MM.1S (cell line): ENCODE results near the gene SERPINB2.

Experiments used
- EZH2 ChIP-seq: fragments of 300-600 bp; sonication (generic); optimal IDR thresholded peaks from 2 replicates; pipeline ENCODE3; 2017; ENCODE audit warnings: low read depth, mild to moderate bottlenecking, antibody characterized with exemption, low read length, mixed read lengths
- EZH2phosphoT487 ChIP-seq: fragments of 300-600 bp; sonication (generic); IDR thresholded peaks from 2 replicates; pipeline ENCODE4 v1.6.1; 2018; ENCODE audit warnings: antibody characterized with exemption, low read length
- TF ChIP-seq, protein P1 (sequence below): fragments of 300-600 bp; sonication (generic); IDR thresholded peaks from 2 replicates; pipeline ENCODE4 v1.5.1; 2016; ENCODE audit warnings: antibody characterized with exemption, low read length, mixed read lengths

DNA sequence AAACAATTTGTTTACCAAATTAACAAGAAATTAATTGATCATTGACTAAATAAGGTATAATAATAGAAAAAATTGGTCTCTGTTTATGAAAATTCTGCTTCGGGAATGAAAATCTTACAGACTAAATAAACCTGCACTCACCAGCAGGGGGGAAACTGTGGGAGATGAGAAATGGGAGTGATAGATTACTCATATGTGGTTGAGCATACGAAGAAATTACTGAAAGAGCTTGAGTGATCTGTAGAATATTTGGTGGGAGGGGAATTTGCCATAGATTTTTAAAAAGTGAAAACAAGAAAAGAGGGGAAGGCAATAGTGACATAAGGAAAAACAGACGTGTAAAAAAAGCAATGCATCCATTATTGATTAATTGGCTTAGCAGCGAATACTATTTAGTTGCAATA, 63.8 kb downstream of the SERPINB2 start:
- no peak for TF ChIP-seq EZH2phosphoT487
- TF ChIP-seq, protein P1, sequence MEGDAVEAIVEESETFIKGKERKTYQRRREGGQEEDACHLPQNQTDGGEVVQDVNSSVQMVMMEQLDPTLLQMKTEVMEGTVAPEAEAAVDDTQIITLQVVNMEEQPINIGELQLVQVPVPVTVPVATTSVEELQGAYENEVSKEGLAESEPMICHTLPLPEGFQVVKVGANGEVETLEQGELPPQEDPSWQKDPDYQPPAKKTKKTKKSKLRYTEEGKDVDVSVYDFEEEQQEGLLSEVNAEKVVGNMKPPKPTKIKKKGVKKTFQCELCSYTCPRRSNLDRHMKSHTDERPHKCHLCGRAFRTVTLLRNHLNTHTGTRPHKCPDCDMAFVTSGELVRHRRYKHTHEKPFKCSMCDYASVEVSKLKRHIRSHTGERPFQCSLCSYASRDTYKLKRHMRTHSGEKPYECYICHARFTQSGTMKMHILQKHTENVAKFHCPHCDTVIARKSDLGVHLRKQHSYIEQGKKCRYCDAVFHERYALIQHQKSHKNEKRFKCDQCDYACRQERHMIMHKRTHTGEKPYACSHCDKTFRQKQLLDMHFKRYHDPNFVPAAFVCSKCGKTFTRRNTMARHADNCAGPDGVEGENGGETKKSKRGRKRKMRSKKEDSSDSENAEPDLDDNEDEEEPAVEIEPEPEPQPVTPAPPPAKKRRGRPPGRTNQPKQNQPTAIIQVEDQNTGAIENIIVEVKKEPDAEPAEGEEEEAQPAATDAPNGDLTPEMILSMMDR = no peak
- no peak for TF ChIP-seq EZH2
